ENCODE data around the gene ATP6V0D1.

DNA sequence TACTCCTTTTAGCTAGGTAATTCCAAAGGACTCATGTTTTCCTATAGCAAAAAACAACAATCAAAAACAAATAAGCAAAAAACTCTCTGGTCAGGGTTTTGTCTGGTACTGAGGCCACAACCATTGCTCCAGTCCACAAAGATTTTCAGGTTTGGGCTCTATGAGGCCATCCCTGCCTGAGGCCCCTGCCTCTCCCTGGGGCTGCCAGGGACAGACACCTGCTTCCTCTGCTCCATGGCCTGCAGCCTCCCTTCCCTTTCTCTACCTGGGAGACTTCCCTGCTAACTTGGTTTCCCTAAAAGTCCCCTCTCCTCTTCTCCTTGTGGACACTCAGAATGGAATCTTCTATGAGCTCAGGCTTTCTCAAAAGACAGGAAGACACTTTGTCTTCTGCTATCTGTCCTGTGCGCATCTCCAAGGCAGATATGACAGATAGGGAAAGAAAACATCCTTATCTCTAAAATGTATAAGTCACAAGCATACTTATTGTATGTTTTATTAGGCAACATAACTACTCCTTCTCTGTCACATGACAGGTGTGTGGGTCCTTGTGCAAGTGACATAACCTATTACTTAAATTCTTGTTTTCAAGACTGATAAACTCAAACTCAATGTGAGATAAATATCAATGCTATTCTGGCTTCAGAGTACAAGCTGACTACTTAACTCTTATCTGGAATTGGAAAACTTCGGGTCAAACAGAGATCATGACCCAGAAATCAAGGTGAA, 63.5 kb downstream of the ATP6V0D1 start:
- TF ChIP-seq, protein P1, sequence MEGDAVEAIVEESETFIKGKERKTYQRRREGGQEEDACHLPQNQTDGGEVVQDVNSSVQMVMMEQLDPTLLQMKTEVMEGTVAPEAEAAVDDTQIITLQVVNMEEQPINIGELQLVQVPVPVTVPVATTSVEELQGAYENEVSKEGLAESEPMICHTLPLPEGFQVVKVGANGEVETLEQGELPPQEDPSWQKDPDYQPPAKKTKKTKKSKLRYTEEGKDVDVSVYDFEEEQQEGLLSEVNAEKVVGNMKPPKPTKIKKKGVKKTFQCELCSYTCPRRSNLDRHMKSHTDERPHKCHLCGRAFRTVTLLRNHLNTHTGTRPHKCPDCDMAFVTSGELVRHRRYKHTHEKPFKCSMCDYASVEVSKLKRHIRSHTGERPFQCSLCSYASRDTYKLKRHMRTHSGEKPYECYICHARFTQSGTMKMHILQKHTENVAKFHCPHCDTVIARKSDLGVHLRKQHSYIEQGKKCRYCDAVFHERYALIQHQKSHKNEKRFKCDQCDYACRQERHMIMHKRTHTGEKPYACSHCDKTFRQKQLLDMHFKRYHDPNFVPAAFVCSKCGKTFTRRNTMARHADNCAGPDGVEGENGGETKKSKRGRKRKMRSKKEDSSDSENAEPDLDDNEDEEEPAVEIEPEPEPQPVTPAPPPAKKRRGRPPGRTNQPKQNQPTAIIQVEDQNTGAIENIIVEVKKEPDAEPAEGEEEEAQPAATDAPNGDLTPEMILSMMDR (IDR thresholded peaks at IDR 0.05 in 8 of 11, conservative IDR thresholded peaks at IDR 0.05 in 3 of 11) = no peak
- no peak for TF ChIP-seq POLR2A (IDR thresholded peaks at IDR 0.05)
- no peak for TF ChIP-seq POLR2AphosphoS5 (IDR thresholded peaks at IDR 0.05)
